Activated CD4-positive, alpha-beta T cell treated with anti-CD3 and anti-CD28 coated beads for 36 hours (primary cell): Measurements from ENCODE around the gene ELK3. TPM values are rescaled to one million over a fixed set of nuclear protein-coding genes. Genes with fewer than 3 reads are reported as not detected.

Experiments
- ATAC-seq: fragments of 200-7000 bp; cut with Tn5 transposase; one replicate; pipeline ENCODE4 v1.10.0; 2021; ENCODE audit warnings: mild to moderate bottlenecking, moderate library complexity
- CTCF ChIA-PET: fragments of 350-600 bp; sonication (Branson Sonifier 250); formaldehyde crosslinking; loops from one replicate; lab custom pipeline; 2021; ENCODE audit warnings: antibody characterized with exemption; lab: Charles Lee
- POLR2A ChIA-PET: fragments of 350-600 bp; sonication (Branson Sonifier 250); formaldehyde crosslinking; loops from one replicate; lab custom pipeline; 2021; ENCODE audit warnings: antibody characterized with exemption, inconsistent platforms; lab: Charles Lee
- DNase-seq: peaks from one replicate; pipeline ENCODE4 v3.0.0-alpha.2; 2020
- H3K27ac Mint-ChIP-seq: one replicate; pipeline ENCODE4 v1.8.0; 2021; ENCODE audit warnings: mixed read lengths
- H3K27me3 Mint-ChIP-seq: one replicate; pipeline ENCODE4 v1.8.0; 2021; ENCODE audit warnings: mixed read lengths
- H3K36me3 Mint-ChIP-seq: one replicate; pipeline ENCODE4 v1.8.0; 2021; ENCODE audit warnings: low read depth, mixed read lengths
- H3K4me1 Mint-ChIP-seq: one replicate; pipeline ENCODE4 v1.8.0; 2021; ENCODE audit warnings: mixed read lengths
- H3K4me3 Mint-ChIP-seq: one replicate; pipeline ENCODE4 v1.8.0; 2021; ENCODE audit warnings: mild to moderate bottlenecking, moderate library complexity, mixed read lengths
- H3K9me3 Mint-ChIP-seq: one replicate; pipeline ENCODE4 v1.8.0; 2021; ENCODE audit warnings: low read depth, mixed read lengths
- intact Hi-C, 2 experiments: fragments of 100-400 bp; cut with DNase I in 1 of 2; cut with micrococcal nuclease in 1 of 2; formaldehyde crosslinking; loops; one replicate each; pipeline versions ENCODE4 v1.14.2 to v1.15.1; 2022 to 2024; cut with DNase I, micrococcal nuclease
- total RNA-seq, 2 experiments: library from RNA; stranded (reverse); gene quantifications; one replicate each; pipeline ENCODE4 v1.2.3, GENCODE V29; 2021

The ELK3 gene
- total RNA-seq, 2 experiments from 2014 or later = 17.0 to 17.4 TPM

DNA sequence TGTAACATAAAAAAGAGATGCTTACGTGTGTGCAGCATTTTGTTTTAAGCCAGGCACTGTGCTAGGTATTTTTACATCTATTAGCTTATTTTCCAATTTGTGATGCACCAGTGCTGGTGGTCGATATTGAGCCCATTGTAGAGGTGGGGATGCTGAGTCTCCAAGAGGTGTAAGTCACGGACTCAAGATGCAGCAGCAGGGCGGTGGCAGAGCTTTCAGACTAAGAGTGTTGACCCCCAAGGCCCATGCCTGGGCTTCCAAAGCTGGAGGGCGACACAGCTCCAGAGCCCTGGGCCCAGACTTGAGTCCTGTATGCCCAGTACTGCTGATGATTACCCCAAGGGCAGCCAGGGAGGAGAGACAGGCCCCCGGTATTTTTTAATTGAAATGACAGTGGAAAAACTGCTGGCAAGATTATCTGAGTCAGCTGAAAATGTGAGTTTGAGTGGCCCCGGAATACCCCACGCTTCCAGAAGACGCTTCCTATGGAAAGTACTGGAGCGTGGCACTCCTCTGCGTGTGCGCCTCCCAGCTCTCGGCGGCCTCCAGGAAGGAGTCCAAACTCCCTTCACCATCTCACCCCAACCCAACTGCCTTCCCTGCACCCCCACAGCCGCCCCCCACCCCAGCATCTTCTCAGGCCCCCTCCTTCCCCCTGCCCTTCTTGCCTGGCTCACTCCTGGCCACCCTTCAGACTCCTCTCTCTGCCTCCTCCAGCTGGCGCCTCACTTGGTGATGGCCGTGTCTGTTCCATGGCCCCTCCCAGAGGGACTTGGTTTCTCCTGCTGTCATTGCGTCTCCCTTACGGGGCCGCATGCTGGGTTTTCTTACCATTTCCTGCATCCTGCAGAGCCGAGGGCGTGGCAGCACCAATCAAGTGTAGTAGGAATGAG lies 40.7 kb downstream of the ELK3 start:
- H3K4me1 Mint-ChIP-seq = peaks cover 51% of the 10 kb centered on the region
- no peaks in the 10 kb centered on the region for H3K9me3 Mint-ChIP-seq
- ATAC-seq (no peak), DNase-seq (no peak)
- intact Hi-C loops = loop anchor here in 1 of 2 experiments (10.0 kb wide), 1 partner anchor 160 kb away; no protein-coding TSS in a partner anchor
- no peak overlapping the region for H3K27ac Mint-ChIP-seq
- no peaks in the 10 kb centered on the region for H3K27me3 Mint-ChIP-seq
- ChIA-PET CTCF (interaction anchor here (0.6 to 1.2 kb wide), 4 partner anchors 20 to 1055 kb away, joined by 3 to 4 read pairs (median 4); no protein-coding TSS in a partner anchor), POLR2A (interaction anchor here (0.5 to 0.9 kb wide), 2 partner anchors 8 to 20 kb away, joined by 3 to 10 read pairs; no protein-coding TSS in a partner anchor)
- H3K36me3 Mint-ChIP-seq = peaks cover 32% of the 10 kb centered on the region
- H3K4me3 Mint-ChIP-seq = no peak overlapping the region

- H3K9me3 Mint-ChIP-seq = no peaks in the 10 kb centered on the region
- no peaks in the 10 kb centered on the region for H3K27me3 Mint-ChIP-seq
- H3K27ac Mint-ChIP-seq = no peak overlapping the region
- no peak for ATAC-seq
- DNase-seq = no peak
- intact Hi-C loops = loop anchor here in 1 of 2 experiments (10.0 kb wide), 1 partner anchor 159 kb away; no protein-coding TSS in a partner anchor
- POLR2A ChIA-PET = no interaction called here
- no peak overlapping the region for H3K4me3 Mint-ChIP-seq
- peaks cover 56% of the 10 kb centered on the region for H3K4me1 Mint-ChIP-seq
- CTCF ChIA-PET = interaction anchor here (0.6 to 1.2 kb wide), 2 partner anchors 58 to 173 kb away, joined by 3 to 4 read pairs; no protein-coding TSS in a partner anchor
- H3K36me3 Mint-ChIP-seq = peaks cover 35% of the 10 kb centered on the region
These were observed 41.3 kb downstream of the ELK3 start for GRCh38 chr12:96235484-96235826.

DNA sequence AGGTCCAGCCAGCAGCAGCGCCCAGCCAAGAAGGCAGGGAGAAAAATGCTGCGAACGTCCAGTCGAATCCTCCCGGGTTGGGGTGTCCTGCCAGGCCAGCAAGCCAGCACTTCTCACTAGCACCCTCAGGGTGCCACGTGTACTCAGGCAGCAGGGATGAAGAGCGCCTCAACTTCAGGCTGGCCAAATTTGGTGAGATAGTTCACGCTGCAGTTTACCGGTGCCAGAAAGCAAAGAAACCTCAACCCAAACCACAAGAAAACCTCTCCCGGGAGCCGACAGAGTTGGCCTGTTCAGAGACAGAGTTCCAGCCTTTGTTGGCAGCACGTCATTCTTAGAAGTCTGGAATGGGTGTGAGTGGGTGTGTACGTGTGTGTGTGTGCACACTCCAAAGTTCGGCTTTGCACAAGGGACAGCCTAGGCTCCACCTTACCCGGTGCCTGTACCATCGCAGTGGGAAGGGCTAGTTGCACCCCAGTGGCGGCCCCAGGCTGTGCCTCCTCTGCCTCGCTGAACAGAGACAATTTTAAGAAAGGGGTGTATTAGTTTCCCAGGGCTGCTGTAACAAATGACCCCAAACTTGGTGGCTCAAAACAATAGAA lies 42.1 kb downstream of the ELK3 start:
- no peaks in the 10 kb centered on the region for H3K9me3 Mint-ChIP-seq
- H3K36me3 Mint-ChIP-seq = peaks cover 38% of the 10 kb centered on the region
- H3K27ac Mint-ChIP-seq = peak overlapping the region; percentile 48
- no peak overlapping the region for H3K4me3 Mint-ChIP-seq
- intact Hi-C loops = loop anchor here in 1 of 2 experiments (10.0 kb wide), 1 partner anchor 158 kb away; no protein-coding TSS in a partner anchor
- H3K27me3 Mint-ChIP-seq = no peaks in the 10 kb centered on the region
- ChIA-PET CTCF (interaction anchor here (0.6 to 1.6 kb wide), 3 partner anchors 57 to 260 kb away, joined by 3 read pairs; no protein-coding TSS in a partner anchor), POLR2A (no interaction called here)
- DNase-seq = peak; percentile 63
- ATAC-seq = peak; percentile 77
- H3K4me1 Mint-ChIP-seq = peaks cover 65% of the 10 kb centered on the region

GRCh38 chr12:96237035-96237434 lies 42.9 kb downstream of the ELK3 start:
- H3K36me3 Mint-ChIP-seq = peaks cover 34% of the 10 kb centered on the region
- H3K27ac Mint-ChIP-seq = peak overlapping the region; percentile 48
- intact Hi-C loops = loop anchor here in 1 of 2 experiments (10.0 kb wide), 1 partner anchor 158 kb away; no protein-coding TSS in a partner anchor
- no peaks in the 10 kb centered on the region for H3K9me3 Mint-ChIP-seq
- no peaks in the 10 kb centered on the region for H3K27me3 Mint-ChIP-seq
- ATAC-seq (peak; percentile 1), DNase-seq (no peak)
- CTCF ChIA-PET = interaction anchor here (0.6 to 1.6 kb wide), 4 partner anchors 37 to 280 kb away, joined by 3 to 5 read pairs (median 3); no protein-coding TSS in a partner anchor
- H3K4me3 Mint-ChIP-seq = no peak overlapping the region
- peaks cover 68% of the 10 kb centered on the region for H3K4me1 Mint-ChIP-seq
- POLR2A ChIA-PET = no interaction called here

DNA sequence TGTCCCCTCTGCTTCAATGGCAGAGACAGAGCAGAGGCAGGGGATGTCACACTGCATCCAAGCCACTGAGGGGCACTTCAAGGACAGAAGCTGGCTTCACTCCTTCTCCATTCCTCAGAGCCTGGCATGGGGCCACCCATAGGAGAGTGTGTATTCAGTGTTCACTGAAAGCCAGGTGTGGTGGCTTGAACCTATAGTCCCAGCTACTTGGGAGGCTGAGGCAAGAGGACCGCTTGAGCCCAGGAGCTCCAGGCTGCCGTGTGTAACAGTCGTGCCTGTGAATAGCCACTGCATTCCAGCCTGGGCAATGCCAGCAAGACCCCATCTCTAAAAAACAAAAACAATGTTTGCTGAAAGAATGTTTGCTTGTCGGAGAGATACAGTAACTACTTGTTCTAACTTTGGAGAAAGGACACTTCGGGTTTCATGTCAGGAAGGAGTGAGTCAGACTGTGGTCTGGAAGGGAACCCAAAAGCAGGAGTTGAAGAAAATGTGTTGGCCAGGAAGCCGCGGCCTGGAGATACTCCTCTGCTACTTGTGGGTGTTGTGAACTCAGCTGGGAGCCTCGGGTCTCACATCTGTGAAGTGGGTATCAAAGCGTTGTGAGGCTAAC lies 43.4 kb downstream of the ELK3 start:
- DNase-seq (peak; percentile 72), ATAC-seq (peak; percentile 54)
- ChIA-PET POLR2A (no interaction called here), CTCF (interaction anchor here (0.5 to 1.6 kb wide), 7 partner anchors 30 to 279 kb away, joined by 3 to 5 read pairs (median 3); no protein-coding TSS in a partner anchor)
- Mint-ChIP-seq H3K27ac (peak overlapping the region; percentile 69), H3K4me1 (peaks cover 73% of the 10 kb centered on the region), H3K36me3 (peaks cover 34% of the 10 kb centered on the region), H3K9me3 (no peaks in the 10 kb centered on the region), H3K27me3 (no peaks in the 10 kb centered on the region), H3K4me3 (peak overlapping the region; percentile 28)
- intact Hi-C loops = loop anchor here in 1 of 2 experiments (10.0 kb wide), 1 partner anchor 157 kb away; no protein-coding TSS in a partner anchor

- H3K27ac Mint-ChIP-seq = no peak overlapping the region
These were observed 44.3 kb downstream of the ELK3 start for GRCh38 chr12:96238336-96239047.

DNA sequence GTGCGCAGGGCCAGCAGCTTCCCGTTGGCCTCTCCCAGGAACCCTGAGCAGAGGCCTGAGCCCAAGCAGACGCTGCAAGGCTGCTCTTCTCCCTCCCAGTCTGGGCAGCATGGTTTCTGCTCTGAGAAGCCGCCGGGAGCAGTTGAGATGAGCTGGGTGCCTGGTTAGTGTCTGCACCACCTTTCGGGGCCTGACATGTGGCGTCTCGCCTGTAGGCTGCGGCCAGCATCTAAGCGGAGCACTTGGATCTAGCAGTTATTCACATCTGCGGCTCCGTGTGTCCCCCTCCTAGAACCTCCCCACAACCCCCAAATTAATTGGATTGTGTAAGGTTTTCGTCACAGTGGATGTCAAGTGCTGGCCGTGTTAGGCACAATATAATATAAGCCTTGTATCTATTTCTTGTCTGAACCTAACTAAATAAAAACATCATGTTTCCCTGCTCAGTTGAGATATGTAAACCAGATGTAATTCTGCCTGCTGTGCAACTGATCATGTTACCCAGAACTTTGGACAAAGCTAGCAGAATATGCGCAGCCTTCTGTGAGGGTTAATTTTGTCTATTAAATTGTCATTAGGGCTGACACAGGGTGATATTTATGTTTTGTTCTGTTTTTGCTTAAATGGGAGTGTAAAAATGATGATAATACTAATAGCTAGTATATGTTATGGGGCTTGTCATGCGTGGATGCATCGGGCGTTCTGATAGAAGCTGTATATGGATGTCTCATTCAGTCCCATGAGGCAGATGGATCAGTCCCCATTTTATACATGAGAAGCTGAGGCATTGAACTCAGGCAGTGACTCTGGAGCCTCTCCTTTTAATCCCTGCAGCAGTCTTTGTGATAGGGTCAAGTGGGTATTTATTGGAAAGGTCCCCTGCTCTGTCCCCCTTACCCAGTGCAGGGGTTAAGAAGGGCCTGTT lies 45.8 kb downstream of the ELK3 start:
- H3K4me1 Mint-ChIP-seq = peaks cover 76% of the 10 kb centered on the region
- H3K27me3 Mint-ChIP-seq = no peaks in the 10 kb centered on the region
- no peak for ATAC-seq
- no peak for DNase-seq
- intact Hi-C loops = loop anchor here in 1 of 2 experiments (10.0 kb wide), 1 partner anchor 155 kb away; no protein-coding TSS in a partner anchor
- ChIA-PET CTCF (no interaction called here), POLR2A (no interaction called here)
- peaks cover 31% of the 10 kb centered on the region for H3K36me3 Mint-ChIP-seq
- no peaks in the 10 kb centered on the region for H3K9me3 Mint-ChIP-seq
- no peak overlapping the region for H3K27ac Mint-ChIP-seq
- no peak overlapping the region for H3K4me3 Mint-ChIP-seq

More at GRCh38 chr12:96238336-96239047, 44.3 kb downstream of the ELK3 start:
- DNase-seq (no peak), ATAC-seq (no peak)
- intact Hi-C loops = loop anchor here in 1 of 2 experiments (10.0 kb wide), 1 partner anchor 156 kb away; no protein-coding TSS in a partner anchor
- Mint-ChIP-seq H3K9me3 (no peaks in the 10 kb centered on the region), H3K4me1 (peaks cover 81% of the 10 kb centered on the region), H3K36me3 (peaks cover 37% of the 10 kb centered on the region), H3K27me3 (no peaks in the 10 kb centered on the region), H3K4me3 (no peak overlapping the region)
- ChIA-PET POLR2A (no interaction called here), CTCF (interaction anchor here (0.5 to 1.2 kb wide), 3 partner anchors 29 to 233 kb away, joined by 3 to 7 read pairs (median 5); partner anchors contain the start of gene CDK17)

DNA sequence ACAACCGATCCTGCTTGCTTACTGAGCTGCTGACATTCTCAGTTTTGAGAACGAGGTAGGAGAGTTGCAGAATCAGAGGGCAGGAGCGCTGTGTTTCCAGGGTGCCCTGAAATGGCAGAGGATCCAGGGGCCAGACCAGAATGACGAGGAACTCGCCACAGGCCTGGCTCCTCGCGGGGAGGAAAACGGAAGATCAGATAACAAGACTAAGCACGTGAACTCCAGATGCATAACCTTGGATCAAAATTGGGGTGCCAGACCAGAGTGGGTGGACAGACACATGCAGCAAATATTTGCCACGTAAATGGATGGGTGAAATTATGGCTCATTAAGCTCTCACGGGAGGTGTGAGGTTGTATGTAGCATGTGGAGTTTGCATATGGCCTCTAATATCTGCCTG lies 46.5 kb downstream of the ELK3 start:
- DNase-seq (no peak), ATAC-seq (no peak)
- intact Hi-C loops = no loop called here
- H3K4me3 Mint-ChIP-seq = no peak overlapping the region
- no peak overlapping the region for H3K27ac Mint-ChIP-seq
- POLR2A ChIA-PET = no interaction called here
- no peaks in the 10 kb centered on the region for H3K27me3 Mint-ChIP-seq
- CTCF ChIA-PET = no interaction called here
- H3K4me1 Mint-ChIP-seq = peaks cover 69% of the 10 kb centered on the region
- no peaks in the 10 kb centered on the region for H3K9me3 Mint-ChIP-seq
- peaks cover 25% of the 10 kb centered on the region for H3K36me3 Mint-ChIP-seq

- intact Hi-C loops = no loop called here
- Mint-ChIP-seq H3K36me3 (peaks cover 21% of the 10 kb centered on the region), H3K27me3 (no peaks in the 10 kb centered on the region), H3K27ac (peak overlapping the region; percentile 55), H3K9me3 (no peaks in the 10 kb centered on the region), H3K4me3 (peak overlapping the region; percentile 2), H3K4me1 (peaks cover 63% of the 10 kb centered on the region)
- ChIA-PET CTCF (interaction anchor here (0.8 to 1.7 kb wide), 2 partner anchors 13 to 26 kb away, joined by 3 to 6 read pairs; no protein-coding TSS in a partner anchor), POLR2A (no interaction called here)
- ATAC-seq (no peak), DNase-seq (no peak)
These were observed 47.3 kb downstream of the ELK3 start for GRCh38 chr12:96241431-96241830.
